ENCODE data around the gene EIF3D.

- TF ChIP-seq CTCF (conservative IDR thresholded peaks at IDR 0.05 in 1 of 2, IDR thresholded peaks at IDR 0.05 in 1 of 2; ENCODE audit: extremely low read depth in 1 of 2, insufficient read depth in 1 of 2, low read depth in 1 of 2, low read length in 2 of 2) (no peak), EZH2 (IDR thresholded peaks at IDR 0.05; ENCODE audit: borderline replicate concordance, low read length) (no peak)
Observed at GRCh38 chr22:36512333-36512732, 16.6 kb downstream of the EIF3D start.
